ENCODE results near the gene TDRD5.

Gene TDRD5, protein sequence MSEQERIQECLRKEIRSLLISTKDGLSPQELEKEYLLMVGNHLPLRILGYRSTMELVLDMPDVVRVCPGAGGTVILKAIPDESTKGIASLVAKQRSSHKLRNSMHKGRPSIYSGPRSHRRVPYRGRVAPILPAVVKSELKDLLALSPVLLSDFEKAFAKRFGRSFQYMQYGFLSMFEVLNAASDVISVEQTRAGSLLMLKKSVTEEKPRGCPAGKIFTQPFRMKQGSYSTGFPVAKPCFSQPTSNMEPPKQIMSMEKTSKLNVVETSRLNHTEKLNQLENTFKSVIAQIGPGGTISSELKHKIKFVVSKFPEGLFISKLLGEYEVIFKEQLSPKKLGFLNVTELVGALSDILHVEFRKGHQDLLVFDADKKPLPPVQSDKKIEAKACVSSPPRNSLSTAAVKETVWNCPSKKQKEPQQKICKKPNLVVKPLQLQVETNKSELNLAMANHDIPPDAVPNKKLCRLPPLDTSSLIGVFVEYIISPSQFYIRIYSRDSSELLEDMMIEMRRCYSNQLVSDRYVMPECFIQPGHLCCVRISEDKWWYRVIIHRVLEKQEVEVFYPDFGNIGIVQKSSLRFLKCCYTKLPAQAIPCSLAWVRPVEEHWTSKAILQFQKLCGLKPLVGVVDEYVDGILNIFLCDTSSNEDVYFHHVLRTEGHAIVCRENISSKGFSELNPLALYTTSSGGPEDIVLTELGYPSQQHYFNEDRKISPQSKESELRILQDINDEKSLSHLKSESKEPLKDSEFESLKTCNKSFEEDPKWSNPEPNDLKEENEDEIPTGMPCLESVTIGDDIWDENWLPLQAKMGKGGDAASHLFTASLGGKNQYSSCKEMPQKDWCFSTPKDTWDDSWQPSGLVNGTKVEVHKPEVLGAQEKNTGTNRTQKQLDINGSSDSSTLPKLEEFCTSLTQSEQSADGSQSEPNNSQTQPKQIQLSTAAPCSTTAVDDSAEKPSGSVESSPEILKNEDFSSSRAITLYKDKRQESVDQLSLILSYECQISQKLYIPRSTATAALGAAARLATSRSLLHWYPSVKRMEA
- total RNA-seq = 0 reads per million in 2 donors

DNA sequence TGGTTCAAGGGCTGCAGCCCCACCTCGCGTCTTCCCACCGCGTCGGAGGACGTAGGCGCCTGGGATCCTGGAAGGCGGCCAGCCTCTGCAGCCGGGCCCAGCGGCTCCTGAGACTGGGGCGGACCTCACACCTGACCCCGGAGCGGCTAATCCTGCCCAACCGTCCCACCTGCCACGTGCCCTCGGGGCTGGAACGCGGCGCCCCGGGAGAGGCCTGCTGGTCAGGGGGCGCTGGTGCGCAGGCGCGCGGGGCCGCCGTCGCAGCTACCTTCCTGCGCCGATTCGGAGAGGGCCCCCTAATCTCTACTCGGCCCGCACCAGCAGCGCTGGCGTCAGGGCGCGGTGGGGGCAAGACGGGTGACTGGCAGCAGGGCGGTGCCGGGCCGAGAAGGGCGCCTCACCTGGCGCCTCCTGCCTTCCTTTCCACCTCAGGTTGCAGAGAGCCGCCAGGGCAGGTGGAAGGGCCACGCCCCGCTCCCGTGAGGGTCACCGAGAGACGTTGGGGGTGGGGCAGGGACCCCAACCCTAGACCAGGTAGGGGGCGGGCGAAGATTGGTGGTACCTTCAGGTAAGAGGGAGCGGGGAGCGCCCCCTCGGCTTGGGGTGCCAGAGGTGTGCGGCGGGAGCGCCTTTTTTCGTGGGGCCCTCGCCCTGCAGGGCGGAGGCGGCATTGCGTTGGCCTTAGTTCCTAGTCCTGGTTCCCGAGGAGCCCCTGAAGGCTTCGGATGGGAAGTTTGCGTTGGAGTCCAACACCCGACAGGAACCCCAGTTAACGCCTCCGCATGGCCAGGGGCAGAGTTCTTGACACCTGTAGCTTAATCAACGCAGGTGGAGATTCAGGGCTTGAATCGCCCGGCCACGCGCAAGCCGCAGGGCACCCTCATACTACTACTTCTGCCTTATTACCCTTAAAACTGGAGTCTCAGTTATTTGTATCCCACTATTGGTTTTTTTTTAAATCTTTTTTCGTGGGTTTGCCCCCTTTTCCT is at the start of gene TDRD5:
TDRD5 (plus strand) TSS at position 241 of the 989 bp plus-strand sequence. CDS start 784 bp downstream, outside the sequence.
- no peak for DNase-seq

DNA sequence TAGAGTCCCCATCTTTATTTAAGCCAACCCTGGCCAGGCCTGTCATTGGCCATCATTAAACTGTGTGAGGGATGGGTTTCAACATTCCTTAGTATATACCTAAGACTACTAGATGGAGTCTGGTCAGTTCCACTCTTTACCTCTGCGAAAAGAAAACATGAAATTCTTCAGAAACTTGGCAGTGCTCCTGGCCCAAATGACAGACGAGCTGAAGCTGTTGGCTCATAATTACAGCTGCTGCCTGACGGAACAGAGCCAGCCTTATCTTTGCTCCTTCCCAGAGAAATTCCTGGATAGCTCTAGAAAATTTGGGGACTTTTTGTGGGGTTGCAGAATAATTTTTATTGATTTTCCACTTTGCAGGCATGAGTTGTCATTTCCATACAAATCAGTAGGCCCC is 46.3 kb upstream of the TDRD5 start:
- DNase-seq = no peak

DNA sequence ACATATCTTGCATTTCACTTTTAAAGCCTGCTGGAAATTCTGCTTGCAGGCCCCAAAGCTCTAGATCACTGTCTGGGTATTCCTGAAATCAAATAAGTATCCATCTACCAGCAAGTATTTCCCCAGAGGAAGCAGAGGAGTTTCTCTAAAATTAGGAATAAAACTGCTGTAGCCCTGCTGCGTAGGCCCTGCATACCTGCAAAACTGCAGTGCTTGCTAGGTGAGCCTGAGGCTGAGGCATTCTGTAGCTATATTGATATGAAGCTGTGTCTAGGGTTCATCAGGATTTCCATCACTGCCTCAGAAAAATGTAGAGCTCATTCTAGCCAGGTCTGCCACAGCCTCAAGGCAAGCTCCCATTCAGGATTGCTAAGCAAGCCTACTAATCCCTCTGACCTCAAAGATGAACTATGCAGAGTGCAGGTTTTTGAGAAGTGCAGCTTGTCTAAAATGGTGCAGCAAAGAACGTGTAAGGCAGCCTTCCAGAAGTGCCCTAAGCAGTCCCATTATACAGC is 44.6 kb upstream of the TDRD5 start:
- no peak for DNase-seq

DNA sequence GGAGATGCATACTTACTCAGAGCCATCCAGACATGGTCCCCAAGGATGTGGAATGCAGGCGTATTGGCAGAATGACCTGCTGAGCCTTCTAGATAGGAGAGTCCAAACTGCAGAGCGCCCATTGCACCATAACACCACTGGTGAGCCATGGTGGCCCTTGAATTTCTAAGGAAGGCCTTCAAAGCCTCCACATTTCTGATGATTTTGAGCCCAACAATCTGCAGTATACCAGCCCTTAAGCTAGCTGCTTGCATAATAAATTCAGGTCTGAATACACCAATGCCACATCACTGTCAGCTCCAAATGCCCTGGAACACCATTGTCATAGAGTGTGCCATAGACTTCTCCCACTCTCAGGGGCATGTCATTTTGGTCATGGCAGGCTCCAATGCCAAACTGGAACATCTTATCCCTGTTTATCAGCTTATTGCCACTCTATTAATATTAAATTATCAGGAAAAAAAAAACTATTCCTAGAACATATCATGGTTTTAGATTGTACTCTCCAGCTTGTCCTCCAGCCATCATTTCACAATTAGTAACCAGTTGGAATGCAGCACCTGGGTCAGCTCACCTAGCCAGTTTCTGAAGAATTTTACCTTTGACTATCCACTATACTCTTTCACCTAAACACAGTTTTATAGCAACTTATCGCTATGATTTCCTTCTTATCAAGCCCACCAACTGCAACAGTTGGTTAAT is 42.8 kb upstream of the TDRD5 start:
- DNase-seq = no peak

DNA sequence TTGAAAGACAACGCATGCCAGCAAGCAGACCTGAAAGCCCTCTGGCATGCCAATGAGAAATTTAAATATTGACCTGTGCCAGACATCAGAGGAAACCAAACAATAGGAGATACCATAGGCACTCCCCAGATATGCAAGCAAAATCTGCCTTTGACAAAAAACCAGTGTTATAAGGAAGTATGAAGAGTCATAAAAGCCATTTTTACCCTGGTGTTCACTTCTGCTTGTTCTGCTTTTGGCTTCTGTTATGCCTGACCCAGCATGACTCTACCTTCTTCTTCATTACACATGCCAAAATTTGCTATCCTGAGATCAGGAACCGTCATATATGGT is 42.3 kb upstream of the TDRD5 start:
- DNase-seq = no peak

DNA sequence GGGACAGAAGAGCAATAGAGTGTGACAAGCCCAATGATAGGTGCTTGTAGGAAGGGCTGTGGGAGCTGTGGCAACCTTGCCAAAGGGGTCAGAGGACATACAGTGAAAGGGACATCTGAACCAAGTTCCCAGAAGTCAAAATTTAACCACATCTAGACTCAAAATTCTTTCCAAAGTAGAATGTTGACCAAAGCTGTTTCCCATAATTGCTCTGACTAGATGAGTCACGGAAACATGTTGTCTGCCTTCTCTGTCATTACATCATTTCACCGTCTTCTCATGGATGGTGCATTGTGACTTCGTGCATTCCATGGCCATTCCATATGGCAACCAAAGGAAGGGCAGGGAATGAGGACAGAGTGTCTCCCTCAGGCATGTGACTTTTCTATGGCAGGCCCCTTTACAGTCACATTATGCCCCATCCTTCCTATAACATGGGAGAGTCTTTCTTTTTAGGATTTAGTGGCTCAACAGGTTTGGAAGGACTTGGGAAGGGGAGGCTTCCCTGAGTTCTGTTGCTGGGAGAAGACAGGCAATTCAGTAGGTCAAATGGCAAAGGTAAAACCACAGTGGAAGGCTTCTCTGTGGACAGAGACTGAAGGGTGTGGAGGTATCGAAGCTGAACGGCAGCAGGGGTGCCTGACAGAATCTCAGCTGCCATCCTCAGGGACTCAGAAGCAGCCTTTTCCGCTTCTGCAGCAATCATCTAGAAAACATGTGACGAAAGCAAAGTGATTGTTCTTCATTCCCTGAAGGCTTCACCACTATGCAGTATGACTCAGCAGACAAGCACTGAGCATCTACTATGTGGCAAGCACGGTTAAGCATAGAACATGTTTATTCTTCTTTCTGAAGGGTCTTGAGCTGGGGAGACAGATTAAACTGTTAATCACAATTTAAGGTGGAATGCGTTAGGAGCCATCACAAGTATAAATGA is 40.6 kb upstream of the TDRD5 start:
- no peak for DNase-seq

DNA sequence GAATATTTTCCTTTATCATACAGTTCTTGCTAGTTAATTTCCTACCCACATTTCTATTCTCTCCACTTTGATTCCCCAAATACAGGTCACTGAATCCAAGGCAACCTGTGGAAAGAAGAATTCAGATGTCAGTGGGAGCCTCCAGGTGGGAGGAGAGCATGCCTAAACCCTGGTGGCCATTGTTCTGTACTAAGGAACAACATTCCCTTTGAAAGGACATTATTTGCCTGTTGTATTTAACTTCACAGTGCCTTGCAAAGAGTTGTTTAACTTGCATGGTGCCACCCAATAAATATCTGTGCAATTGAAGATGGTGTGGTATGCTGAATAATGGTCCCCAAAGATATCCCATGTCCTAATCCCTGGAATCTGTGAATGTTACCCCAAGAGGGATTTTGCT is 37.2 kb upstream of the TDRD5 start:
- no peak for DNase-seq

DNA sequence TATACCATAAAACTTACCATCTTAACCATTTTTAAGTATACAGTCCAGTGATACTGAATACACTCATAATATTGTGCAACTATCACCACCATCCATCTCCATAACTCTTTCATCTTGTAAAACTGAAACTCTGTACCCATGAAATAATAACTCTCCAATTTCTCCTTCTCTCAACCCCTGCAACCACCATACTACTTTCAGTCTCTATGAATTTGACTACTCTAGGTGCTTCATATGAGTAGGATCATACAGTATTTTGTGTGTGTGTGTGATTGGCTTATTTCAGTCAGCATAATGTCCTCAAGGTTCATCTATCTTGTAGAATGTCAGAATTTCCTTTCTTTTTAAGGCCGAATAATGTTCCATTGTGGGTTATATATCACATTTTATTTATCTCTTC is 33.6 kb upstream of the TDRD5 start:
- DNase-seq = no peak

DNA sequence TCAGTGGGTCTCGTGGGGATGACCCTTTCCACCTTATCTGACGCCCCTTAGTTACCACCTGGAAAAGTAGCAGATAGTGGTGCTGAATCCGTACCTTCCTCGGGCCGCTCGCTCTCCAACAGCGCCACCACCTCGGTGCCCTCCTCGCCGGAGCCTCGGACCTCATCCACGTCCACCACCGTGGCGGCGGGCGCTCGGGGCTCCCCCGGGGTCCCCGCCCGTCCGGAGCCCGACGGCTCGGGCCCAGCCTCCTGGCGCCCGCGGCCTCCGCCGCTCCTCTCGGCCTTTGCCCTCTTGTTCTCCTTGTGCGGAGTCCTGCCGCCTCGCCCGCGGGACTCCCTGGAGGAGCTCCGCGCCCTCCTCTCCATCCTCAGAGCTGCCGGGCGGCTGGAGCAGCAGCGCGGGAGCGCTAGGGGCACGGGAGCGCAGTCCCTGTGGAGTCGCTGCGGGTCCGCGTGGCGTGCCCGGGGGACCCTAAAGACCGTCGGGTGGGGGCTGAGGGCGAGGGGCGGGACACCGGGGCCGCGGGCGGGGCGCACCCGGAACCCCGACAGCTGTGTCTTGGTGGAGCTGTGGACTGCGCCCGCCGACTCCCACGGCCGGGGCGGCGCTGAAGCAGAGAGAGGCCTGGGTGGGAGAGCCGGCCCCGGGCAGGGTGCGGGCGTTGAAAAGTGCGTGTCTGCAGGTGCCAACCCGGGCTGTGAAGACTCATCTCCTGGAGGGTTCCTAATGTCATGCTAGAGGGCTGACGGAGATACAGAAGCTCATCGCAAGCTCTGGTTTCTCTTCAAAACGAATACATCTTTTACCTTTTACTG is 15.9 kb upstream of the TDRD5 start, which contains the start of gene NPHS2:
NPHS2 (minus strand) TSS at position 452 of the 818 bp plus-strand sequence; CDS start at position 368, 84 bp downstream.
- no peak for DNase-seq

DNA sequence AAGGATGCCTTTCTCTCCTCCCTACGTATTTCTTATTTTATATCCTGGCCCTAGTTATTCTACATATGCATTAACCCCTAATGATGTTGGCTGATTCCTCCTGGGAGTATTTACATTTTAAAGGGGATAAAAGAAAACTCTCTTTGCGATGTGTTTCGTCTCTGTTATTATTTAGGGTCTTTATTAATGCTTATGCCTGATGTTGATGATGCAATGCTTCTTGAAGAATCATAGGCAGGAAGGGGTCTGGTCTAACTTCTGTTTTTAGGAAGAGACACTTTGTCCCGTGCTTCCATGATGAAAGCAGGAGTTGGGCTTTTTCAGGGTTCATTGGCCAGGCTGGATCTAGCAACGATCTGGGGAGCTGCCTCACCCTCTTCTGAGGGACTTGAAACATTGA is 15.1 kb upstream of the TDRD5 start:
- DNase-seq = no peak

DNA sequence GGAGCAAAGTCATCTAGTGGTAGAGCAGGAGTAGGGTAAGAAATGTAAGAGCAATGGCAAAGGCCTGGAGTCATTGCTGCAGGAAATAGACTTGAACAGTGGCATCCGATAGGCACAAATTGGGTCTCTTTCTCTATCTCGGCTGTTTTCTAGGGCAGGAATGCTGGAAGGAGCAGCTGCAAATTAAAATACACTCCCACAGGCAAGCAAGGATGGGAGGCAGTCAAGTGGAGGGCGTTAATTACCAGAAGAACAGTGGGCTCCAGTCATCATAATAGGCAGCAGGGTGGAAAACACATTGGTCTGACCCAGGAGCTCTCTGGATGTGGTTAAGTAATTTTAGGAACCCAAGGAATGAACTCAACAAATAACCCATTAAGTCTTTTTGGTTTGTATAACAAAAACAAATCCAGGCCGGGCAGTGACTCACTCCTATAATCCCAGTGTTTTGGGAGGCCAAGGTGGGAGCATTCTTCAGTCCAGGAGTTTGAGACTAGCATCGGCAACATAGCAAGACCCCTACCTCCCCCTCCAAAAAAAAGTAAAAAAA is 7.8 kb upstream of the TDRD5 start:
- DNase-seq = no peak

DNA sequence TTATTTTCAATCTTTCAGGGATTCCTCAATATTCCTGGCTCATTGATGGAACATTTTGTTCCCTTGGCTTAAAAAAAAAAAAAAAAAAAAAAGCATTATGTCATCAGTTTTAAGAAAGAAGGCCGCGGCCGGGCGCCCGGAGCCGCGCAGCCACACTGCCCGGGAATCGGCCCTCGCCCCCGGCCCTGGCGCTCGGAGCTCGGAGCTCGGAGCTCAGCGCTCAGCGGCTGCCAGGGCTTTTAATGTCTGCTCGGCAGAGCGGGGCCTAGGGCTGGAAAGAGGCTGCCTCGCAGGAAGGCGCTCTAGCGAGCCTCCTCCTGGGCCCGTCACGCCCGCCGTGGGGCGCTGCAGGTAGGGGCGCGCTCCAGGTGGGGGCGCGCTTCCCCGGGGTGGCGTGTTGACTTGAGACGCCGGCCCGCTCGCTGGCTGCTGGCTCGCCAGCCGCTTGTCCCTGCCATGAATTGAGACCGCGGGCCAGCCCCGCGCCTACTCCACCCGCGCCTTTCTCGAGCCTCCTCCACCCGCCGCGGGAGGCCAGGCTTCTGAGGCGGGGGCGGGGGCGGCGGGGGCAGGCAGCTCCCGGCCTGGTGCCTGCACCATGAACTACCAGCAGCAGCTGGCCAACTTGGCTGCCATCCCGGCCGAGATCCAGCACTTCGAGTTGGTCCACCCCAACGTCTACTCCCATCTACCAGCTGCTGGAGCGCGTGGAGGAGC is 5.4 kb upstream of the TDRD5 start:
- DNase-seq = peak in 1 of 5 experiments; percentile 29

DNA sequence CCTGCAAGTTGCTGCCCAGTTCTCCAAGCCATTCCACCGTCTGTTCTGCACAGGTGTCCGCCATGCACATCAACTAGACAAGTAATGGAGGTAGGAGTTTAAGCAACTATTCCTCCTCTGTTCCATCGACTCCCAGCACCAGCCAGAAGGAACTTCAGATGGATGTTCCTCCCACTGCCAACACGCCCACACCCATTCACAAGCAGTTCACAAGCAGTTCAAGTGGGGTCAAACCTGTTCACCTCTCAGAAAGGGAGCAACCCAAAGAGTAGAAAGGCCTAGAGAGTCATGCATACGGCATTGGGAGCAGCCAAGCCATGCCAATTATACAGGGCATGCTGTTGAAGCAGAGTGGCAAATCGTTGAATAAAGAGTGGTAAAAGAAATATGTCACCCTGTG is 4.3 kb upstream of the TDRD5 start:
- DNase-seq = no peak

DNA sequence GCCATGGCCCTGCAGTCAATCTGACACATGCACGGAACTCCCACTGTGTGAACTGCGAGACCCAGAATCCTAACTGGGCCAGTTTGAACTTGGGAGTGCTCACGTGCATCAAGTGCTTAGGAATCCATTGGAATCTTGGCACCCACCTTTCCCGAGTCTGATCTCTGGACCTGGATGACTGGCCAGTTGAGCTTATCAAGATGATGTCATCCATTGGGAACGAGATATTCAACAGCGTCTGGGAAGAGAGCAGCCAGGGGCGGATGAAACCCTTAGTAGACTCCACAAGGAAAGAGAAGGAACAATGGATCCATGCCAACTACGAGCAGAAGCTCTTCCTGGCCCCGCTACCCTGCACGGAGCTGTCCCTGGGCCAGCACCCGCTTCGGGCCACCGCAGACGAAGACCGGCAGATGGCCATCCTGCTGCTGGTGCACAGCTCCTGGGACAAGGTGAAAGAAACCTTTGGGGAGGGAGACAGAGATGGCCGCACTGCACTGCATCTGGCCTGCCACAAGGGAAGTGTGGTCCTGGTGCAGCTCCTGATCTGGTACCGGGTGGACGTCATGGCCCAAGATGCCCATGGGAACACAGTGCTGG is 3.1 kb upstream of the TDRD5 start:
- no peak for DNase-seq

DNA sequence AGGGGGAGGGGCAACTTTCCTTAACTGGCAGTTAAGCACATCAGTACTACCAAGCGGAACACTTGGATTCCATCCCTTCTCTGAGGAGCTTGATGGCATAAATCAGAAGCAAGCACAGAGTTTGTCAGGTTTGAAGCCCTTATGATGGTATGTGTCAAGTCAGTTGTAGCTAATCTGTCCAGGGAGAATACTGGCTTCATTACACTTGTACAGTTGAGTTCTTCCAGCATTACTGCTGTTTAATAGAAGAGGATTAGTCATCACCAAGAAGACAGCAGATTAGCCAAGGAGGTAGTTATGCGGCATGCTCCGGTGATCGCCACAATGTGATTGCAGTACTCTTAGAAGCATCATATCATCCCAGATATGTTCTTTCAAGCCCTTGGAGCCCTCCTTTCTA is 2.1 kb upstream of the TDRD5 start:
- no peak for DNase-seq

DNA sequence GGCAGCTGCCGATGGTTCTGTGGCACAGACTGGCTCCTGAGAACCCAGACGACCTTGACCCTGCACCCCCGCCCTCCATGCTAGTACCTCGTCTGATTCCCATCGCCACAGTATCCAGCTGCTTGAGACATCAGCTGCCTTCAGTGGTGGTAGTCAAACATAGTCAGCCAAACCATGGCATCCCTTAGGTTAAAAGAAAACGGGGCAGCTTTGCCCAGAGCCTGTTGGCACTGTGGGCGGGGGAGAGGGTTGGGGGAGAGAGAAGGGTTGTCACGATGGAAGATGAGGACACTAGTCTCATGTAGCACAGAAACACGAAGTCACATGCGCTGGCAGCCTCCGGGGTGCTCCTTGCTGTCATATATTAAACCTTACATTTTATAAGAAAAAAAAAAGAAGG is 961 bp upstream of the TDRD5 start:
- DNase-seq = no peak

DNA sequence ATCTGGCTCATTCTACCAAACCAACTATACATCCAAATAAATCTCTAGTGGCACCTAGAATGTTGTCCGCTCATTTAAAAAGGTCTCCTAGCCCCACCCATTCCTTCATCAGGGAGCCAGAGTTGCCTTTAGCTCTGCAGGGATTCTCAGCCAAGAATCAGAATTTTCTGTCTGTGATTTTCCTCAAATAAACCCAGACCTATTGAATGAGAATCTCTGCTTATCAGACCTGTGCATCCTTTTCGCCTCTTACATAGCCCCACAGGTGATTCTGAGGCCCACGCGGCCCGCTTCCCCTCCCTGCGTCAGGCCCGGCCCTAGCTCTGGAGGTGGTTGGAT is 410 bp upstream of the TDRD5 start:
- DNase-seq = no peak

DNA sequence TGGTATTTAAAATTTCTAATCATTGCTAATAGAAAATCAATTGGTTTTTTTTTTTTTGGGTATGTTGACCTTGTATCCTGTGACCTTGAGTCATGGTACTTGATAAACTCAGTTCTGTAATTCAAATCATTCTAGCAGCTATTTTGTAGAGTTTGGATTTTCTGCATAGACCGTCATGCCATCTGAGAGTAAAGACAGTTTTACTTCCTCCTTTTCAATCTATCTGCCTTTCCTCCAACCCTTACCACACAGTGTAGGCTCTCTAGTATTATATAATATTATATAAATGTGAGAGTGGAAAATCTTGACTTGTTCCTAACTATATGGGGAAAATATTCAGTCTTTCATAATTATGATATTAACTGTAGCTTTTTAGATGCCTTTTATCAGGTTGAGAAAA is 7.0 kb downstream of the TDRD5 start:
- no peak for DNase-seq
